Hematopoietic multipotent progenitor cell treated with erythropoietin and hydrocortisone succinate and interleukin-3 and kit ligand, for 15 days (in vitro differentiated cells): ENCODE results near the gene TMEM145.
"Not testable (repeated sequence)": the region's sequence is repeated elsewhere in the genome, so short reads cannot be mapped to it uniquely, and the experiment has no call there.

Experiments
- DNase-seq: peaks from one replicate; pipeline ENCODE4 v3.0.0-alpha.2; 2015; ENCODE audit warnings: low spot score

TMEM145 gene

DNA sequence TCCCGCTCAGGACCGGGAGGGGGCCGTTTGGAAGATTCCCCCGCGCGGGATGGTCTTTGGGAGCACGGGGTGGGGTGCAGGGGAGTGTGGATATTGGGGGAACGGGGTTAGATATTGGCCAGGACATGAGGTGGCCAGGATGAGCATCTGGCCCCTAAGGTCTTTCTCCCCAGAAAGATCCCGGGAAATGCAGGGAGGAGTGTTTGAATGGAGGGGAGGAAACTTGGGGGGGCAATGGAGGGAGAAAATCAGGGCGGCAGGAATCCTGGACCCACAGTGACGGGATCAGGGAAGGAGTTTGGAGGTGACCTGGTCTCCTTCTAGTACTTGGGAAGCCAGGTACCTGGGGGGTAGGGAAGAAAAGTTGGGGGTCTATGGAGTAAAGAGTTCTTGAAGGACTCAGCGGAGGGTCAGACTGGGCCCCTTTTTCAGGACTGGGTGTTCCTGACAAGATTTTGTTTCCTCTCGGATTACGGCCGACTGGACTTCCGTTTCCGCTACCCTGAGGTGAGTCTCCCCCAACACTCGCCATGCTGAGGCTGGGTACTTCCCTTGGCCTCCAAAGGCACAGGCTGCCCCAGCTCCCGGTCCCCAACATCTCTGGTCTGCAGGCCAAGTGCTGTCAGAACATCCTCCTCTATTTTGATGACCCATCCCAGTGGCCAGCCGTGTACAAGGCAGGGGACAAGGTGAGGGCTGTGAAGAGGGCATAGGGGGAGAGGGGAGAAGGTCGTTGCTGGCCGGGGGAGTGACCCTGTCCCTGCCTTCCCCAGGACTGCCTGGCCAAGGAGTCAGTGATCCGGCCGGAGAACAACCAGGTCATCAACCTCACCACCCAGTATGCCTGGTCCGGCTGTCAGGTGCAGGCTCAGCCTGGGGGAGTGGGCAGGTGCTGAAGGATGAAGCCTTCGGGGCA is 989 bp downstream of the TMEM145 start:
- DNase-seq: no peak

DNA sequence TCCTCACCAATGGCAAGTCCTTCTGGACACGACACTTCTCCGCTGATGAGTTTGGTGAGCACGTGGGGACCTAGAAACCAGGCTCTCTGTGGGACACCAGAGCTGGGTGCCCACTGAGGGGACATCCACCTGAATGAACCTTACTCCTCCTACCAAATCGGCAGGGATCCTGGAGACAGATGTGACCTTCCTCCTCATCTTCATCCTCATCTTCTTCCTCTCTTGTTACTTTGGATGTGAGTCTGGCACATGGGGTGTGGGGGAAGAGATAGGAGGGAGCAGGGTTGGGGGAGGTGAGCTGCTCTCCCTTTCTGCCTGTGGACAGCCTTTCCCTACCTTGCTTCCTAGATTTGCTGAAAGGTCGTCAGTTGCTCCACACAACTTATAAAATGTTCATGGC is 1.9 kb downstream of the TMEM145 start:
- DNase-seq: no peak

GRCh38 chr19:42316223-42317211 is 3.4 kb downstream of the TMEM145 start:
- no peak for DNase-seq

- DNase-seq: no peak
Measured at GRCh38 chr19:42317535-42317934, 4.4 kb downstream of the TMEM145 start.

GRCh38 chr19:42322305-42322704 is 9.2 kb downstream of the TMEM145 start:
- DNase-seq: no peak

DNA sequence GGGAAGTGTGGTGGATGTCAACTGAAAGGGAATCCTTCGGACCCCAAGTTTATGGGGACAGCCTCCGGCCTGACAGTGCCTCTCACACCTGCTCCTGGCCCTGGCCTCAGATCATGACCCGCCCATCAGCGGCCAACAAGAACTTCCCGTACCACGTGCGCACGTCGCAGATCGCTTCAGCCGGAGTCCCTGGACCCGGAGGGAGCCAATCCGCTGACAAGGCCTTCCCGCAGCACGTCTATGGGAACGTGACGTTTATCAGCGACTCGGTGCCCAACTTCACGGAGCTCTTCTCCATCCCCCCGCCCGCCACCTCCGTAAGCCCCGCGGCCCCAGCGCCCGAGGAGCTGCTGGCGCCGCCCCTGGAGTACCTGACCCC is 10.4 kb downstream of the TMEM145 start:
- no peak for DNase-seq

DNA sequence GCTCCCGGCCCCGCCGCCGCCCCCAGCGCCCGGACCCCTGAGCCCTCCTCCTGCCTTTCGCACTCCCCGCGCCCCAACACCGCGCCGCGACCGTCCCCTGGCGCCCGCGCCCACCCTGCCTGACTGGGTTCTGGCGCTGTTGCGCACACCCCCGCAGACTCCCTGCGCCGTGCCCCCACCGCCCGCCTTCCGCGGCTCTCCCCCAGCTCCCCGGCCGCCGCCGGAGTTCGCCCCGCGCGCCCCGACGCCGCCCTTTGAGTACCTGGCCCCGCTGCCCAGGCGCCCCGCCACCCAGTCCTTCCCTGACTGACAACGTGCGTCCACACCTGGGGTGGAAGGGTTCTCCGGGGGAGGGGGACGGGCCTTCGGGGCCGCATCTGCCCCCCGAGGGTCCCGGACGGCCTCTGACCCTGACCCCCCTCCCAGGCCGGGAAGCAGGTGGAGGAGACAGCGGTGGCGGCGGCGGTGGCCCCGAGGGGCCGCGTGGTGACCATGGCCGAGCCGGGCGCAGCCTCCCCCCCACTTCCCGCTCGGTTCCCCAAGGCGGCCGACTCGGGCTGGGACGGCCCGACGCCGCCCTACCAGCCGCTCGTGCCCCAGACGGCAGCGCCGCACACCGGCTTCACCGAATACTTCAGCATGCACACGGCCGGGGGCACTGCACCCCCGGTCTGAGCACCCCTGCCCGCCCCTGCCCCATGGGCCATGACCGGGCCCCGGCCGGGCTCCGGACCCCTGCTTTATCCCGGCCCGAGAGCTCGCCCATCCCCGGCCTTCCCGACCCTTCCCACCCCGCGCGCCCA is 10.9 kb downstream of the TMEM145 start:
- DNase-seq: no peak

DNA sequence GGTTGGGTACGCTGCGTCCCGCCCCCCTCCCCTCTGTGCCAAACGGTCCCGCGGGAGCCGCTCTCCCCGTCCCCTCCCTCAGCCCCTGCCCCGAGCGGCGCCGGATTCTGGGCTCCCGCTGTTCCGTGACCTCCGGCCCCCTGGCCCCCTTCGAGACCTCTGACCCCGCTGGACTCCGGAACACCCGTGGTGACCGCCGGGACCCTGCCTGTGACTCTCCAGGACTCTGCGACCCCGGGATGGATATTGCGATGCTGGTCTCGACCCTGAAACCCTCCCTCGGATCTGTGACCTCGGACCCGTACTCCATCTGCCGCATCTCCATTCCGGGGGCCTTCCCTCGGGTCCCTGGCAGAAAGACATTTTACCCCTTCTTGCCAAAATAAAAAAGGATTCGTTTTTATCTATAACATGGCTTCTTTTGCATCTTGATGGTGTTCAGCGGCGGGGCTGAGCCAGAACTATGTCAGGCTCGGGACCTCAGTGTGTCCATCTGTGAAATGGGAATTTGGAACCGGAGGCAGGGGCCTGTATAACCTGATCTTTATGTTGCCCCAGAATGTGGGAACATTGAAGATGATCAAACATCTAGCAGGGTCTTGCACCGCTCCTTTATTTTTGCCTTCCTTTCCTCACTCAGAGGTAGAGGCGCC is 11.7 kb downstream of the TMEM145 start:
- DNase-seq: no peak

DNA sequence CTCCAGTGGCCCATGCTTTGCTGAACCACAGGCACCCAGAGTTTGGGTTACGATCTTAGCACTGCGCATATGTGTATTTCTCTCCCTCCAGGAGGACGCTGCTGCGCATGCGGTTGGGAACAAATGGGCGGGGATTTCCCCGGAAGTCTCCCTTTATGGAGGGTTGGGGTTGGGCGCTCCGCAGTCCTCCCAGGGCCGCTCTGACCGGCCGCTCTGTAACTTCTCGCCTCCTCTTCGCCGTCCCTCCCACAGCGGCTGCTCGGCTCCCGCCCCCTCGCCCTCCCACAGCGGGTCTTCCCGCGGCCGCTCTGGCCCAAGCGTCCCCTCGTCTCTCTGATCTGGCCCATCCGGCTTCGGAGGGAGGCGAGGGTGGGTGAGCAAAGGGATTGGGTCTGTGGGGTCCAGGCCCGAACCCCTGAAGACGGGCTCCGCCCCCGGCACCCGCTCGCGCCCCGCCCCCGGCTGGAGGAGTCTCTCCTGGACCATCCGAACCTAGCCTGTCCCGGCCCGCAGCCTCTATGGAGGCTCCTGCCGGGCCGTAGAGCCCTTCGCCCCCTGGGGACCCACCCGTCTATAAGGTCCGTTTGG is 12.3 kb downstream of the TMEM145 start, which contains the start of gene MEGF8:
Gene MEGF8, plus strand, starts transcription at position 328 of the 588 bp plus-strand sequence. CDS start 609 bp downstream, outside the sequence.
- DNase-seq: peak; percentile 98

DNA sequence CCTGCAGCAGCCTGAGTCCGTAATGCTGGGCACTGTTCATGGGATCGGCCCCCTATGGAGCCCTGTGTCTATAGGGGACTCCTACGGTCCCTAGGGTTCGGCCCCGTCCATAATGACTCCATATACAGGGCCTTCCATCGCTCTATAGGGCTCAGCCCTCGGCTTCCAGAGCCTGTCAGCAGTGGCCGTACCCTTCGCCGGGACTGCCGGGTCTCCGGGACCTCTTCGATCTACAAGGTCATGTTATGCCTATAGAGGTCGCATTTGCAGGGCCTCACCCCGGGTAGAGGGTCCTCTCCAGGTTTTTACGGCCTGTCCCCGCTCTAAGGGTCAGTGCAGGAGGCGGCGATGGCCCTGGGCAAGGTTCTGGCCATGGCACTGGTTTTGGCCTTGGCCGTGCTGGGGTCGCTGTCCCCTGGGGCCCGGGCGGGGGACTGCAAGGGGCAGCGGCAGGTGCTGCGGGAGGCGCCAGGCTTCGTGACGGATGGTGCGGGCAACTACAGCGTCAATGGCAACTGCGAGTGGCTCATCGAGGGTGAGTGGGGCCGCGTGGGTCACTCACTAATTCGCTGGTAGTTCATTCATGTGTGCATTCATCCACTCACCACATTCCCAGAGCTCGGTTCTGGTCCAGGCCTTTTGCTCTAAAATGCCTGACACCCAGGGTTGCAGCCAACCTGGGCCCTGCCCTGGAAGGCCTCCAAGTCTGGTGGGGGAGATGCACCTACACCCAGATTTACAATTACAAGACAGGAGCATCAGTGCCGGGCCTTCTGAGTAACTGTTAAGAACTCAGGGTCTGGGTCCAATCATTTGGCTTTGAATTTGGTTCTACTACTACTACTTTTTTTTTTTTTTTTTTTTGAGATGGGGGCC is 13.0 kb downstream of the TMEM145 start:
- DNase-seq: no peak

- no peak for DNase-seq
Measured at GRCh38 chr19:42326969-42327368, 13.9 kb downstream of the TMEM145 start.

GRCh38 chr19:42327381-42327780 is 14.3 kb downstream of the TMEM145 start:
- no peak for DNase-seq

DNA sequence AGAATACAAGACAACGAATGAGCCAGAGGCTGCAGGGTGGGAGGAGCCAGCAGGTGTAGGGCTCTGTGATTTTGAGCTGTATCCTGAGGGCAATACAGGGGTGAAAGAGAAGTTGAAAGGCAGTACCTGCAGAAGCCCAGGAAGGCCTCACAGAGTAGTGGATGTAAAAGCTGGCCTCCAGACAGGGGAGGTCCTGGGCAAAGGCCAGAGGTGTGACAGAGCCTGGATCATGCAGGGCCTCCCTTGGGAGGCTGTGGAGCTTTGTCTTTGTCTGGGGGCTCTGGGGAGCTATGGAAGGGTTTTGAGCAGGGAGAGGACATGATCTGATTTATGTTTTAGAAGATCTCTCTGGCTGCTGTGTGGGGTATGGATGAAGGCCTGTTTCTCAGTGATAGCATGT is 15.0 kb downstream of the TMEM145 start:
- DNase-seq: no peak

GRCh38 chr19:42328854-42329253 is 15.7 kb downstream of the TMEM145 start:
- no peak for DNase-seq

- DNase-seq: no peak
Measured at GRCh38 chr19:42330241-42330711, 17.2 kb downstream of the TMEM145 start.

DNA sequence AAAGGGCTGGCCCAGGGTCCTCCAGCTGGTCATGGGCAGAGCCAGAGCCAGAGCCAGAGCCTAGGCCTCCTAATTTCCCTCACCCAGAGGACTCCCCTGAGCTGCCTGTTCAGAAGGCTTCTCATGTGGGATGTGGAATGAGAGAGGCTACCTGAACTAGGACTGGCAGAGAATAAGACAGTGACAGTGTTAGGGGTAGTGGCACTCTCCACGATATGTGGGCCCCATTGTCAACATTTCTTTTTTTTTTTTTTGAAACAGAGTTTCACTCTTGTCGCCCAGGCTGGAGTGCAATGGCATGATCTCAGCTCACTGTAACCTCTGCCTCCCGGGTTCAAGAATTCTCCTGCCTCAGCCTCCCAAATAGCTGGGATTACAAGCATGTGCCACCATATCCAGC is 18.2 kb downstream of the TMEM145 start:
- not testable (repeated sequence) for DNase-seq

GRCh38 chr19:42332059-42332458 is 18.9 kb downstream of the TMEM145 start:
- no peak for DNase-seq

DNA sequence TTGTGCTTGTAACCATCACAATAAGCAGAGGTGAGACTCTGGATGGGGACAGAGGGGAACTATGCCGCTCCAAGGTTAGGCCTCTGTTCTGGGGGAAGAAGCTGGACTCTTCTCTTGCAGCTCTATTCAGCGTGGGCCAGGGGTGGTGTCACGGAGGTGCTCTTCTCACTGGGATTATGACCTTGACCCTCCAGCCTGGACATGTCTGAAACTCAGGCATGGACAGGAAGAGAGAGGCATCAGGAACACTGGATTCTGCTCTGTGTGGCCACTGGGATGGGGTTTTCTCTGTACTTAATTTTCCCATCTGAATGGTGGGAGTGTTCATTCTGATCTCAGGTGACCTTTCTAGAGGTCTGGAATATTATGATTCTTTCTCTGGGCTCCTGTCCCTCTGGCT is 19.9 kb downstream of the TMEM145 start:
- no peak for DNase-seq

GRCh38 chr19:42333975-42334696 is 21.0 kb downstream of the TMEM145 start:
- no peak for DNase-seq
